SK-N-SH (cell line): ENCODE measurements around the gene SLC25A26. TPM values are rescaled to one million over a fixed set of nuclear protein-coding genes. Genes with fewer than 3 reads are reported as not detected.

ENCODE experiments used
- CTCF ChIA-PET: fragments of 300-600, 350-600 bp; formaldehyde crosslinking; extraction: SDS; loops from one replicate; lab custom pipeline; 2021; lab: Yijun Ruan, JAX
- POLR2A ChIA-PET: fragments of 350-600 bp; sonication (Branson Sonifier 250); formaldehyde crosslinking; extraction: SDS; loops from one replicate; lab custom pipeline; 2020; ENCODE audit warnings: antibody characterized with exemption, inconsistent platforms; lab: Yijun Ruan, JAX
- DNase-seq: peaks from one replicate; pipeline ENCODE4 v3.0.0; 2012
- H2AFZ ChIP-seq: fragments of 200-600 bp; sonication (generic); 2 replicates; pipeline ENCODE4 v1.8.1; 2016; ENCODE audit warnings: antibody characterized with exemption, mild to moderate bottlenecking, low read depth
- H3F3A ChIP-seq: fragments of 200-600 bp; sonication (generic); replicated peaks from 2 replicates; pipeline ENCODE3; 2016; ENCODE audit warnings: antibody characterized with exemption, mild to moderate bottlenecking; ENCODE audit not compliant: insufficient read depth
- H3K27ac ChIP-seq, 2 experiments: fragments of 200-500 bp in 1 of 2; fragments of 200-600 bp in 1 of 2; sonication (Bioruptor generic) in 1 of 2; sonication (generic), shearing (Covaris generic) in 1 of 2; 2 replicates each; pipeline versions ENCODE4 v1.5.1 to v1.6.1; 2014 to 2016; ENCODE audit warnings: low read depth in 2 of 2, inconsistent platforms in 1 of 2, low read length in 1 of 2, mild to moderate bottlenecking in 1 of 2, mixed read lengths in 1 of 2
- H3K27me3 ChIP-seq: fragments of 200-600 bp; sonication (generic), shearing (Covaris generic); 2 replicates; pipeline ENCODE4 v1.6.1; 2016; ENCODE audit warnings: mixed run types; ENCODE audit not compliant: insufficient read depth
- H3K36me3 ChIP-seq, 2 experiments: fragments of 200-500 bp in 1 of 2; fragments of 200-600 bp in 1 of 2; sonication (Bioruptor generic) in 1 of 2; sonication (generic) in 1 of 2; replicated peaks in 1 of 2; 2 replicates each; pipeline versions ENCODE3 to v1.5.1; 2014 to 2016; ENCODE audit warnings: low read length in 1 of 2, mild to moderate bottlenecking in 1 of 2; ENCODE audit not compliant: insufficient read depth in 2 of 2, control insufficient read depth in 1 of 2
- H3K4me1 ChIP-seq, 2 experiments: fragments of 200-500 bp in 1 of 2; fragments of 200-600 bp in 1 of 2; sonication (Bioruptor generic) in 1 of 2; sonication (generic), shearing (Covaris generic) in 1 of 2; 2 replicates each; pipeline versions ENCODE4 v1.5.1 to v1.6.1; 2014 to 2016; ENCODE audit warnings: low read depth in 1 of 2, low read length in 1 of 2, mixed run types in 1 of 2; ENCODE audit not compliant: insufficient read depth in 2 of 2, control insufficient read depth in 1 of 2
- H3K4me2 ChIP-seq: fragments of 200-600 bp; sonication (generic), shearing (Covaris generic); 2 replicates; pipeline ENCODE4 v1.6.1; 2017; ENCODE audit warnings: mixed run types
- H3K4me3 ChIP-seq, 2 experiments: fragments of 200-500 bp in 1 of 2; fragments of 200-600 bp in 1 of 2; sonication (Bioruptor generic) in 1 of 2; sonication (generic), shearing (Covaris generic) in 1 of 2; 2 replicates each; pipeline versions ENCODE4 v1.5.1 to v1.8.1; 2014 to 2016; ENCODE audit warnings: low read depth in 2 of 2, inconsistent platforms in 1 of 2, low read length in 1 of 2, mild to moderate bottlenecking in 1 of 2, mixed read lengths in 1 of 2, moderate library complexity in 1 of 2
- H3K79me2 ChIP-seq: fragments of 200-600 bp; sonication (generic); 2 replicates; pipeline ENCODE4 v1.8.1; 2017; ENCODE audit warnings: mild to moderate bottlenecking; ENCODE audit not compliant: insufficient read depth
- H3K9ac ChIP-seq: fragments of 200-600 bp; sonication (generic); 2 replicates; pipeline ENCODE4 v1.6.1; 2017; ENCODE audit warnings: mixed run types
- H3K9me2 ChIP-seq: fragments of 200-600 bp; sonication (generic); 2 replicates; pipeline ENCODE4 v1.6.1; 2017; ENCODE audit warnings: mixed run types
- H3K9me3 ChIP-seq: fragments of 200-600 bp; sonication (generic); 2 replicates; pipeline ENCODE4 v1.6.1; 2017; ENCODE audit warnings: mixed run types, mild to moderate bottlenecking, moderate library complexity
- H4K20me1 ChIP-seq: fragments of 200-600 bp; sonication (generic); 2 replicates; pipeline ENCODE4 v1.6.1; 2017; ENCODE audit warnings: mild to moderate bottlenecking, mixed run types; ENCODE audit not compliant: insufficient read depth
- CHD2 ChIP-seq: fragments of 150-350 bp; IDR thresholded peaks from 2 replicates; pipeline ENCODE4 v1.6.1; 2018; ENCODE audit warnings: low read length; ENCODE audit not compliant: partially characterized antibody
- EP300 ChIP-seq, 2 experiments: IDR thresholded peaks; 2 replicates each; pipeline versions ENCODE4 v1.4.0 to v1.6.1; 2012; ENCODE audit warnings: borderline replicate concordance in 1 of 2, low read depth in 1 of 2, low read length in 1 of 2
- FOSL2 ChIP-seq: IDR thresholded peaks from 2 replicates; pipeline ENCODE4 v1.4.0; 2012; ENCODE audit warnings: low read depth, mild to moderate bottlenecking, moderate library complexity, borderline replicate concordance
- FOXJ3 ChIP-seq: sonication (generic); formaldehyde crosslinking; IDR thresholded peaks from 2 replicates; pipeline ENCODE4 v1.5.1; 2020; ENCODE audit warnings: mild to moderate bottlenecking, missing genetic modification reagents
- GABPA ChIP-seq: IDR thresholded peaks from 2 replicates; pipeline ENCODE4 v1.4.0; 2012; ENCODE audit warnings: low read depth, mild to moderate bottlenecking
- MXI1 ChIP-seq: IDR thresholded peaks from 2 replicates; pipeline ENCODE4 v1.6.1; 2012; ENCODE audit warnings: mild to moderate bottlenecking, low read depth, low read length, improper control_type of control experiment
- NRF1 ChIP-seq: IDR thresholded peaks from 2 replicates; pipeline ENCODE4 v1.6.1; 2012; ENCODE audit warnings: low read depth, mild to moderate bottlenecking, low read length
- RAD21 ChIP-seq: IDR thresholded peaks from 2 replicates; pipeline ENCODE4 v1.6.1; 2012; ENCODE audit warnings: mild to moderate bottlenecking, low read length
- RCOR1 ChIP-seq: fragments of 150-350 bp; IDR thresholded peaks from 2 replicates; pipeline ENCODE4 v1.6.1; 2017; ENCODE audit warnings: antibody characterized with exemption, low read length
- RFX5 ChIP-seq: IDR thresholded peaks from 2 replicates; pipeline ENCODE4 v1.6.1; 2012; ENCODE audit warnings: mild to moderate bottlenecking, improper control_type of control experiment, low read length
- TAF1 ChIP-seq: IDR thresholded peaks from 2 replicates; pipeline ENCODE4 v1.6.1; 2012; ENCODE audit warnings: low read depth, mild to moderate bottlenecking, low read length, moderate library complexity, borderline replicate concordance
- TCF12 ChIP-seq: IDR thresholded peaks from 2 replicates; pipeline ENCODE4 v1.4.0; 2012
- USF1 ChIP-seq: IDR thresholded peaks from 2 replicates; pipeline ENCODE4 v1.4.0; 2012; ENCODE audit warnings: low read depth, borderline replicate concordance
- WGBS: methylation state at CpG from one replicate; pipeline ENCODE4 v1.1.6; 2017; ENCODE audit warnings: low lambda C conversion rate; 5-methylcytosine and 5-hydroxymethylcytosine counted together
- polyA plus RNA-seq, 3 experiments: library from polyadenylated mRNA; depleted of rRNA; stranded (reverse); fragments of >200 nt; gene quantifications; 2 replicates each; pipeline ENCODE4 v1.2.3, GENCODE V29; 2012
- TF ChIP-seq, protein P1 (sequence below): fragments of 150-350 bp; IDR thresholded peaks from 2 replicates; pipeline ENCODE4 v1.6.1; 2017; ENCODE audit warnings: antibody characterized with exemption, low read length, low read depth, borderline replicate concordance

SLC25A26 gene
- polyA plus RNA-seq, 1 of the 3 experiments (the other 2 are of a cell fraction): 31.8 TPM

DNA sequence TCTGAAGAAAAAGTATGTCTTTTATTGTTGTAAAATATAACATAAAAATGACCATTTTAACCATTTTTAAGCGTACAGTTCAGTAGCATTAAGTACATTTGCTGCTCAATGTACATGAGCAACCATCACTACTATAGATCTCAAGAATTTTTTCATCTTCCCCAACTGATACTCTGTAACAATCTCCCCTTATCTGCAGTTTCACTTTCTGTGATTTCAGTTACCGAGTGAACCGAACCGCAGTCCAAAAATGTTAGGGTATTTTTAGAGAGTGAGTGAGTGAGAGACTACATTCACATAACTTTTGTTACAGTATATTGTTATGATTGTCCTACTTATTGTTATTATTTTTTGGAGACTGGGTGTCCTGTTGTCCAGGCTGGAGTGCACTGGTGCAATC is 9.0 kb upstream of the SLC25A26 start:
- no peak overlapping the region for H3K4me3 ChIP-seq
- no peak overlapping the region for H3K9ac ChIP-seq
- no peaks in the 10 kb centered on the region for H3F3A ChIP-seq
- H3K4me2 ChIP-seq: no peak overlapping the region
- CTCF ChIA-PET: interaction anchor here (0.7 to 1.6 kb wide), 2 partner anchors 8 to 42 kb away, joined by 3 to 4 read pairs; no protein-coding TSS in a partner anchor
- TF ChIP-seq EP300 (IDR thresholded peaks at IDR 0.05; ENCODE audit: borderline replicate concordance in 1 of 2, low read depth in 1 of 2, low read length in 1 of 2): no peak
- TF ChIP-seq RCOR1: no peak
- TF ChIP-seq NRF1: no peak
- no peaks in the 10 kb centered on the region for H4K20me1 ChIP-seq
- no peaks in the 10 kb centered on the region for H3K4me1 ChIP-seq
- POLR2A ChIA-PET: no interaction called here
- no peak overlapping the region for H3K27ac ChIP-seq
- DNase-seq: no peak
- no peaks in the 10 kb centered on the region for H3K9me3 ChIP-seq
- no peak overlapping the region for H2AFZ ChIP-seq
- H3K9me2 ChIP-seq: no peaks in the 10 kb centered on the region
- H3K79me2 ChIP-seq: no peaks in the 10 kb centered on the region
- H3K27me3 ChIP-seq: no peaks in the 10 kb centered on the region
- 87% methylated on average over 4 of the region's 4 CpGs for WGBS
- H3K36me3 ChIP-seq: no peaks in the 10 kb centered on the region

GRCh38 chr3:66215106-66215505 is 5.7 kb upstream of the SLC25A26 start:
- no peaks in the 10 kb centered on the region for H3K27me3 ChIP-seq
- no peak overlapping the region for H3K27ac ChIP-seq
- H3K9me2 ChIP-seq: no peaks in the 10 kb centered on the region
- TF ChIP-seq TAF1: no peak
- H3K9ac ChIP-seq: no peak overlapping the region
- POLR2A ChIA-PET: no interaction called here
- H3K36me3 ChIP-seq: no peaks in the 10 kb centered on the region
- H3K4me2 ChIP-seq: no peak overlapping the region
- H2AFZ ChIP-seq: no peak overlapping the region
- 56% methylated on average over 2 of the region's 2 CpGs for WGBS
- H3F3A ChIP-seq: peaks cover under 1% of the 10 kb centered on the region
- H4K20me1 ChIP-seq: no peaks in the 10 kb centered on the region
- CTCF ChIA-PET: interaction anchor here (0.7 kb wide), 1 partner anchor 10 kb away, joined by 3 read pairs; no protein-coding TSS in a partner anchor
- H3K79me2 ChIP-seq: no peaks in the 10 kb centered on the region
- no peak for DNase-seq
- peaks cover 0 to 2% of the 10 kb centered on the region in 2 experiments; a peak in 1 of 4 replicates for H3K4me1 ChIP-seq
- H3K9me3 ChIP-seq: no peaks in the 10 kb centered on the region
- H3K4me3 ChIP-seq: no peak overlapping the region

- Histone ChIP-seq H3F3A (peaks cover 2% of the 10 kb centered on the region), H3K9me3 (no peaks in the 10 kb centered on the region), H4K20me1 (no peaks in the 10 kb centered on the region), H3K4me3 (peak overlapping the region; percentile 87 to 89), H2AFZ (peak overlapping the region; percentile 87), H3K36me3 (peaks cover 0 to 11% of the 10 kb centered on the region in 2 experiments), H3K9me2 (no peaks in the 10 kb centered on the region), H3K4me2 (peak overlapping the region; percentile 85), H3K4me1 (peaks cover 4 to 7% of the 10 kb centered on the region in 2 experiments; a peak in 1 of 4 replicates), H3K27me3 (no peaks in the 10 kb centered on the region), H3K27ac (peak overlapping the region in 1 of 2 experiments; percentile 73; a peak in 2 of 4 replicates), H3K9ac (0 out of 2 replicates have a peak overlapping the region, but pooled peaks have one; percentile 31), H3K79me2 (peaks cover 14% of the 10 kb centered on the region)
- TF ChIP-seq FOXJ3 (CRISPR knock-in tag): no peak
- DNase-seq: no peak
- POLR2A ChIA-PET: no interaction called here
- CTCF ChIA-PET: interaction anchor here (1.1 to 1.9 kb wide), 2 partner anchors 9 to 34 kb away, joined by 3 to 5 read pairs; no protein-coding TSS in a partner anchor
- 13% methylated on average over 5 of the region's 5 CpGs for WGBS
These were observed 735 bp upstream of the SLC25A26 start for GRCh38 chr3:66220066-66220465.

GRCh38 chr3:66224220-66224619 is 3.4 kb downstream of the SLC25A26 start:
- Histone ChIP-seq H3K4me2 (no peak overlapping the region), H3K9me3 (no peaks in the 10 kb centered on the region), H3K4me1 (peaks cover 4 to 7% of the 10 kb centered on the region in 2 experiments; a peak in 1 of 4 replicates), H2AFZ (no peak overlapping the region), H3K79me2 (peaks cover 27% of the 10 kb centered on the region), H3K9me2 (no peaks in the 10 kb centered on the region), H3K27me3 (no peaks in the 10 kb centered on the region), H3K9ac (no peak overlapping the region), H4K20me1 (no peaks in the 10 kb centered on the region), H3K4me3 (no peak overlapping the region), H3K36me3 (peaks cover 0 to 14% of the 10 kb centered on the region in 2 experiments), H3F3A (peaks cover 2% of the 10 kb centered on the region), H3K27ac (no peak overlapping the region)
- 94% methylated on average over 1 of the region's 1 CpG for WGBS
- CTCF ChIA-PET: no interaction called here
- POLR2A ChIA-PET: no interaction called here
- no peak for DNase-seq
- no peak for TF ChIP-seq CHD2
- TF ChIP-seq EP300 (IDR thresholded peaks at IDR 0.05; ENCODE audit: borderline replicate concordance in 1 of 2, low read depth in 1 of 2, low read length in 1 of 2): no peak
- TF ChIP-seq USF1: no peak
- TF ChIP-seq, protein P1, sequence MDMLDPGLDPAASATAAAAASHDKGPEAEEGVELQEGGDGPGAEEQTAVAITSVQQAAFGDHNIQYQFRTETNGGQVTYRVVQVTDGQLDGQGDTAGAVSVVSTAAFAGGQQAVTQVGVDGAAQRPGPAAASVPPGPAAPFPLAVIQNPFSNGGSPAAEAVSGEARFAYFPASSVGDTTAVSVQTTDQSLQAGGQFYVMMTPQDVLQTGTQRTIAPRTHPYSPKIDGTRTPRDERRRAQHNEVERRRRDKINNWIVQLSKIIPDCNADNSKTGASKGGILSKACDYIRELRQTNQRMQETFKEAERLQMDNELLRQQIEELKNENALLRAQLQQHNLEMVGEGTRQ: no peak
- no peak for TF ChIP-seq GABPA
- TF ChIP-seq RFX5: no peak
- no peak for TF ChIP-seq FOSL2
- no peak for TF ChIP-seq RAD21
- TF ChIP-seq RCOR1: no peak
- TF ChIP-seq TCF12: no peak
- TF ChIP-seq MXI1: no peak
- TF ChIP-seq FOXJ3 (CRISPR knock-in tag): no peak
